GM19463 (cell line): ENCODE measurements around the gene DNAJC6.

Experiments used
- ATAC-seq: cut with Tn5 transposase; IDR thresholded peaks from one replicate; pipeline ENCODE4 v1.9.1; 2021; ENCODE audit warnings: mild to moderate bottlenecking, moderate library complexity; ENCODE audit not compliant: unreplicated experiment

The DNAJC6 gene

DNA sequence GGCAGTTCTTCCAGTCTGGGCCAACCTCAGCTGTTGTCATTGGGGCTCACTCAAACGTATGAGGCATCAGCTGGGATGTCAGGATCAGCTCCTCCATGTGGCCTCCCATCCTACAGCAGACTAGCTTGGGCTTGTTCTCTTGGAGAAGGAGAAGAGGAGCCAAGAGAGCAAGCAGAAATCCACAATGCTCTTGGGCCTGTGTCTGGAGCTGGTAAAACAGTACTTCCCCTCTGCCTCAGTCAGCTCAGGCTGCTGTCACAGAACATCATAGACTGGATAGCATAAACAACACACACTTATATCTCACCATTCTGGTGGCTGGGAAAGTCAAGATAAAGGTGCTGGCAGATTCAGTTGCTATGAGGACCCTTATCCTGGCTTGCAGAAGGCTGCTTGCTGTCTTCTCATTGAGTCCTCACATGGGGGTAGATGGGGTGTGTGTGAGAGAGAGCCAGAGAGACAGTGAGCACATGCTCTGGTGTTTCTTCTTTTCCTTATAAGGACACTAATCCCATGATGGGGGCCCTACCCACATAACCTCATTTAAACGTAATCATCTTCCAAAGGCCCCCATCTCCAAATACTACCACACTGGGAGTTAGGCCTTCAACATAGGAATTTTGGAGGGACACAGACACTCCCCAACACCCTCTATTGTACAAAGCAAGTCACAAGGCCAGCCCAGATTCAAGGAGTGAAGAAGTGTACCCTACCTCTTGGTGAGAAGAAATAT, 16.3 kb upstream of the DNAJC6 start:
- no peak for ATAC-seq

- no peak for ATAC-seq
Observed at GRCh38 chr1:65297706-65298105, 11.6 kb upstream of the DNAJC6 start.

DNA sequence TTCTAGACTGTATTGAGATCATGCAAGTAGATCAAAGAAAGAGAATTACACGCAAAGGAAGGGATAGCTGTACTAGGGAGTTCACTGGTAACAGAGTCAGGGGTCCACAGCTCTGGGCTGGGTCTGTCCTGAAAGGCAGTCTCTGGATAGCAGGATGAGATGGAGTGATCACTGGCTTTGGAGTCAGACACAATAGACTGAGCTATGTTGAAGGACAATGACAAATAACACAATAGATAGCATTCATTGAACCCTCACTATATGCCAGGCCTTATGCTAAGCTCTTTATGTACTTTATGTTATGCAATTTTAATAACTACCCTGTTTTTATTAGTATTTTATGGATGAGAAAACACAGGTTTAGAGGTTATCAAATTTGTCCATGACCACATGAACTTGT, 10.0 kb upstream of the DNAJC6 start:
- ATAC-seq: no peak

DNA sequence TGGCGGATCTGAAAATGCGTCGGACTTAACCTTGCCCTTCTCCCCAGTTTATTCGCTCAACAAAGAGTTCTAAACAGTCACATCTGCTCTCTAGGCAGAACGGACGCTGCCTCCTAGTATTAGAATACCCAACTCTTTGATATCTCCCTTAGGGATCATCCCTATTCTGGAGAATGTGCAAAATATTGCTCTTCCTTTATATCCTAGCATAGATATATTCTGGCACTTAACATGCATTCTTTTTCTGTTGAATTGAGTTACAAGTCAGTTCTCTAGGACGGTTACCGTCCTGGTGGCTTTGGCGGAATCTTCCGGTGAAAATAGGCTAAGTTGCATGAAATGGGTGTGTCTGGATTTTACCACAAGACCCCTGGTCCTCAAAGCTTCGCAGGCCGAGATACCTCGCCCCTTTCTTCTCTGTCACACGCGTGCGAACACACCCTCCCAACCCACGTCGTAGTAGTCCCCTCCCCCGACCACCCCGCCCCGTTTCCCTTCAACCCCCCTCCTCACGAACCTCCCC, 501 bp upstream of the DNAJC6 start:
- ATAC-seq: no peak

- ATAC-seq: peak; percentile 12
Observed at GRCh38 chr1:65310078-65310587, 790 bp downstream of the DNAJC6 start.

- no peak for ATAC-seq
Observed at GRCh38 chr1:65311760-65312159, 2.4 kb downstream of the DNAJC6 start.

- no peak for ATAC-seq
Observed at GRCh38 chr1:65316233-65316632, 6.9 kb downstream of the DNAJC6 start.

- ATAC-seq: no peak
Observed at GRCh38 chr1:65317866-65318653, 8.7 kb downstream of the DNAJC6 start.

DNA sequence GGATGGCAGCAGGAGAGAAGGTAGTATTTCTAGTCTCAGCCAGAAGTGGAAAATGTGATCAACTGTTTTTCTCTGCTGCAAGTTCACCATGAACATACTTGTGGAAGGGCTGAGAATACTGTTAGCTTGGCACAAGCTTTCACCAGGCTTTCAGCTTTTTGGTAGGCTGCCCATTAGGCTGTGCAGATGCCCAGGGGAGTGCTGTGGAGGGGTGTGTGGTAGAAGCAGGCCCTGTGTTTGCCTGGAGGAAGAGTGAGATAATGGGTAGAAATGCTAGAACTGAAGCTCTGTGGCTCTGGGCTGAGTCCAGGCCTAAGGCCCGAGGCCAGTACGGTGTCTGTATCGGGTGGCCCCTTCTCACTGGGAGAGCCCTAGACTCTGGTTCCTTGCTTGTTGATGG, 9.8 kb downstream of the DNAJC6 start:
- ATAC-seq: no peak

DNA sequence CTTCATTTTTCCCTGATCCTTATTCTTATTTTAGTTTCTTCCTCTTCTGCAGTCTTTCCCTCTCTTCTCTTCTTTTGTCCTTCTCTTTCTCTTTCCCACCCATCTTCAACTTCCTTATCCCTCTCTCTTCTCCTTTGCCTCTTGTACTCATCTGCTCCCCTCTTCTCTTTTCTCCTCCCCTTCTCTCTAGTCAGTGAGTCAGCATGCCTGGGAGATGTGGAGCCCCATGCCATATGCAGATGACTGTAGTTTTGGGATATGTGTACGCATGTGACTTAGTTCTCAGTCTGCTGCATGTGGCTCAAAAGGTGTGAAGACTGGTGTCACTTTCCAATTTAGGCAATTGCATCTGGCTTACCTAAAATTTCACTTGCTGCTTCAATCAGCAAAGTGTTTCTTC, 10.4 kb downstream of the DNAJC6 start:
- ATAC-seq: no peak

- no peak for ATAC-seq
Observed at GRCh38 chr1:65321879-65322278, 12.5 kb downstream of the DNAJC6 start.

GRCh38 chr1:65323246-65323645, 13.9 kb downstream of the DNAJC6 start:
- no peak for ATAC-seq

DNA sequence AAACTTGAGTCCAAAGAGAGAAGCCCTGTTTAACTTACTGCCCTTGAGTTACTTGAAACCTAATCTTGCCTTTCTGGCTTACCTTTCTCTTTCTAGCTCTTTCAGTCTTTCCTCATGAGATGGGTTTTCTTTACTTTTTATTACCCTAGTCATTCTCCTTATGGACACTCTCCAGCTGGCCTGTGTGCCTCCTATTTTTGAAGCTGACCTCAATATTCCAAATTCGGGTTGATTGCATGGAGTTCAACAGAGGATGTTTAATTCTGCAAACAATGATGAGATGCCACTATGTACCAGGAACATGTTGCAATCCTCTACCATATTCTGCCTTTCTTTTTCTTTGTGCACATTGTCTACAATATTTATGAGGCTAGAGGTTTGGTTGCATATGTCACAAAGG, 20.7 kb downstream of the DNAJC6 start:
- ATAC-seq: no peak

GRCh38 chr1:65330822-65331221, 21.5 kb downstream of the DNAJC6 start:
- no peak for ATAC-seq

DNA sequence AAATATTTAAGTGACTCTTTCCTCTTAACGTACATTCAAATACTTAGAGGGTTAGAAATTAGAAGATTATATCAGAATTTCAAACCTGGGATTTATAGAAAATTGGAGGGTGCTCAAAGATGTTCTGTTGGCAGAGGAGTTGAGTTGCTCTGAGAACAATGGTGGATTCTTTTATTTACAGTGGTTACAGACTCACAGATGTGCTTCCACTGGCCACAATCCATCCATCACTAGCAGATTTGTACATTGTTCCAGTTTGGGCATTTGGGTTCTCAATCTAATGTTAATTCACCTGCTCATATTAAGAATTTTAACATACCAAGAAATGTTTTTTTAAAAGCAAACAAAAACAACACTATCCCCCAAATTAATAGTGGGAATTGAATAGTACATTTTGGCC, 23.5 kb downstream of the DNAJC6 start:
- no peak for ATAC-seq

DNA sequence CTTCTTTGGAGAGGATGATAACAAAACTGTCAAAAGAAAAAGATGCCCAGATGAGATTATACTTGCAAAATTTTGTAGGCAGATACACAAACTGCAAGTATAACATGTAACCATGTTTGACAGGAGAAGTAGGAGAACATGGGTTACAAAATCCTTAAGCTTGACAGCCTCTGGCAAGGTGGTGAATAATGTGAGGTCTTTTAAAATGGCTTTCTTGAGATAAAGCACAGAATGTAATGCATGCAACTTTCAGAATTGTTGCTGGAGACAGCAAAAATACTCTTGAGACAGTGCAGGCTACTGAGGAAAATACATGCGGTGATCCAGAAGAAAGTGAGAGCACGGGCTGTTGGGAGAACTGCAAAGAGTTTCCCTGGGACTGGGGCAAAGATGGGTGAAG, 24.7 kb downstream of the DNAJC6 start:
- no peak for ATAC-seq

- no peak for ATAC-seq
Observed at GRCh38 chr1:65339866-65340468, 30.6 kb downstream of the DNAJC6 start.

- ATAC-seq: no peak
Observed at GRCh38 chr1:65341381-65341780, 32.0 kb downstream of the DNAJC6 start.

DNA sequence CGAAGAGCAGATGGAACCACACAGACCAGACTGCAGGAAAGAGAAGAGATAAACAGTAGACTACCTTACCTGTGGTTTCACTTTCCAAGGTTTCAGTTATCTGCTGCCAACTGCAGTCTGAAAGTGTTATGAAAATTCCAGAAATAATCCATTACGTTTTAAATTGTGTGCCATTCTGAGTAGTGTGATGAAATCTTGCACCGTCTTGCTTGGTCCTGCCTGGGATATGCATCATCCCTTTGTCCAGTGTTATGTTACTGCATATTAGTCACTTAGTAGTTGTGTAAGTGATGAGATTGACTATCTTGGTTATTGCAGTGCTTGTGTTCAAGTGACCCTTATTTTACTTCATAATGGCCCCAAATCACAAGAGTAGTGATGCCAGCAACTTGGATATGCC, 33.9 kb downstream of the DNAJC6 start:
- no peak for ATAC-seq

- no peak for ATAC-seq
Observed at GRCh38 chr1:65344171-65344814, 35.0 kb downstream of the DNAJC6 start.

- no peak for ATAC-seq
Observed at GRCh38 chr1:65346190-65346589, 36.8 kb downstream of the DNAJC6 start.
